ENCODE data around the gene ADA.

Gene ADA

GRCh38 chr20:44609006-44609515 is 42.4 kb downstream of the ADA start:
- H3K4me3 ChIP-seq (ENCODE audit: low read depth in 1 of 5, low read length in 5 of 5), result peak overlapping the region in 4 of 5 donors; percentile 6 to 68 (median 54)
- peaks cover 0 to 9% (median 5%) of the 10 kb centered on the region in 5 donors for H3K36me3 ChIP-seq (ENCODE audit: control insufficient read depth in 5 of 5, insufficient read depth in 5 of 5, low read length in 5 of 5)
- peak overlapping the region; percentile 30 to 72 (median 64) for H3K9ac ChIP-seq (ENCODE audit: low read length in 5 of 5)
- no peaks in the 10 kb centered on the region for H3K9me3 ChIP-seq (ENCODE audit: control insufficient read depth in 5 of 5, low read length in 5 of 5)
- peaks cover 8 to 33% (median 22%) of the 10 kb centered on the region in 5 donors for H3K4me1 ChIP-seq (ENCODE audit: control insufficient read depth in 5 of 5, insufficient read depth in 5 of 5, low read length in 5 of 5)
- H3K27me3 ChIP-seq (ENCODE audit: control insufficient read depth in 5 of 5, insufficient read depth in 4 of 5, low read length in 5 of 5), result no peaks in the 10 kb centered on the region
- H3K27ac ChIP-seq (ENCODE audit: low read depth, low read length), result peak overlapping the region; percentile 94

- Histone ChIP-seq H3K4me3 (ENCODE audit: low read depth in 1 of 5, low read length in 5 of 5) (no peak overlapping the region), H3K27me3 (ENCODE audit: control insufficient read depth in 5 of 5, insufficient read depth in 4 of 5, low read length in 5 of 5) (no peaks in the 10 kb centered on the region), H3K9ac (ENCODE audit: low read length in 5 of 5) (no peak overlapping the region), H3K9me3 (ENCODE audit: control insufficient read depth in 5 of 5, low read length in 5 of 5) (no peaks in the 10 kb centered on the region), H3K36me3 (ENCODE audit: control insufficient read depth in 5 of 5, insufficient read depth in 5 of 5, low read length in 5 of 5) (no peaks in the 10 kb centered on the region), H3K27ac (ENCODE audit: low read depth, low read length) (no peak overlapping the region), H3K4me1 (ENCODE audit: control insufficient read depth in 5 of 5, insufficient read depth in 5 of 5, low read length in 5 of 5) (peaks cover 11 to 43% (median 36%) of the 10 kb centered on the region in 5 donors)
Measured at GRCh38 chr20:44606725-44607441, 44.6 kb downstream of the ADA start.

- no peaks in the 10 kb centered on the region for H3K27me3 ChIP-seq (ENCODE audit: control insufficient read depth in 5 of 5, insufficient read depth in 4 of 5, low read length in 5 of 5)
- peaks cover 15 to 57% (median 53%) of the 10 kb centered on the region in 5 donors for H3K4me1 ChIP-seq (ENCODE audit: control insufficient read depth in 5 of 5, insufficient read depth in 5 of 5, low read length in 5 of 5)
- no peaks in the 10 kb centered on the region for H3K36me3 ChIP-seq (ENCODE audit: control insufficient read depth in 5 of 5, insufficient read depth in 5 of 5, low read length in 5 of 5)
- H3K9me3 ChIP-seq (ENCODE audit: control insufficient read depth in 5 of 5, low read length in 5 of 5), result no peaks in the 10 kb centered on the region
- H3K27ac ChIP-seq (ENCODE audit: low read depth, low read length), result peak overlapping the region; percentile 5
- no peak overlapping the region for H3K9ac ChIP-seq (ENCODE audit: low read length in 5 of 5)
- H3K4me3 ChIP-seq (ENCODE audit: low read depth in 1 of 5, low read length in 5 of 5), result no peak overlapping the region
Measured at GRCh38 chr20:44603327-44603726, 48.2 kb downstream of the ADA start.

- Histone ChIP-seq H3K4me1 (ENCODE audit: control insufficient read depth in 5 of 5, insufficient read depth in 5 of 5, low read length in 5 of 5) (peaks cover 17 to 70% (median 65%) of the 10 kb centered on the region in 5 donors), H3K9me3 (ENCODE audit: control insufficient read depth in 5 of 5, low read length in 5 of 5) (no peaks in the 10 kb centered on the region), H3K9ac (ENCODE audit: low read length in 5 of 5) (peak overlapping the region in 4 of 5 donors; percentile 7 to 64 (median 30)), H3K27me3 (ENCODE audit: control insufficient read depth in 5 of 5, insufficient read depth in 4 of 5, low read length in 5 of 5) (no peaks in the 10 kb centered on the region), H3K4me3 (ENCODE audit: low read depth in 1 of 5, low read length in 5 of 5) (peak overlapping the region in 2 of 5 donors; percentile 22 to 36), H3K36me3 (ENCODE audit: control insufficient read depth in 5 of 5, insufficient read depth in 5 of 5, low read length in 5 of 5) (no peaks in the 10 kb centered on the region), H3K27ac (ENCODE audit: low read depth, low read length) (peak overlapping the region; percentile 93)
Measured at GRCh38 chr20:44601801-44602204, 49.7 kb downstream of the ADA start.

GRCh38 chr20:44601236-44601671 is 50.2 kb downstream of the ADA start:
- H3K4me3 ChIP-seq (ENCODE audit: low read depth in 1 of 5, low read length in 5 of 5), result peak overlapping the region; percentile 10 to 45 (median 36)
- H3K36me3 ChIP-seq (ENCODE audit: control insufficient read depth in 5 of 5, insufficient read depth in 5 of 5, low read length in 5 of 5), result no peaks in the 10 kb centered on the region
- H3K27me3 ChIP-seq (ENCODE audit: control insufficient read depth in 5 of 5, insufficient read depth in 4 of 5, low read length in 5 of 5), result no peaks in the 10 kb centered on the region
- peaks cover 17 to 75% (median 65%) of the 10 kb centered on the region in 5 donors for H3K4me1 ChIP-seq (ENCODE audit: control insufficient read depth in 5 of 5, insufficient read depth in 5 of 5, low read length in 5 of 5)
- peak overlapping the region in 4 of 5 donors; percentile 7 to 70 (median 48) for H3K9ac ChIP-seq (ENCODE audit: low read length in 5 of 5)
- H3K9me3 ChIP-seq (ENCODE audit: control insufficient read depth in 5 of 5, low read length in 5 of 5), result no peaks in the 10 kb centered on the region
- peak overlapping the region; percentile 93 for H3K27ac ChIP-seq (ENCODE audit: low read depth, low read length)

GRCh38 chr20:44600758-44601201 is 50.7 kb downstream of the ADA start:
- Histone ChIP-seq H3K9ac (ENCODE audit: low read length in 5 of 5) (peak overlapping the region in 4 of 5 donors; percentile 7 to 70 (median 48)), H3K27me3 (ENCODE audit: control insufficient read depth in 5 of 5, insufficient read depth in 4 of 5, low read length in 5 of 5) (no peaks in the 10 kb centered on the region), H3K4me3 (ENCODE audit: low read depth in 1 of 5, low read length in 5 of 5) (peak overlapping the region; percentile 10 to 45 (median 36)), H3K4me1 (ENCODE audit: control insufficient read depth in 5 of 5, insufficient read depth in 5 of 5, low read length in 5 of 5) (peaks cover 17 to 79% (median 65%) of the 10 kb centered on the region in 5 donors), H3K36me3 (ENCODE audit: control insufficient read depth in 5 of 5, insufficient read depth in 5 of 5, low read length in 5 of 5) (no peaks in the 10 kb centered on the region), H3K9me3 (ENCODE audit: control insufficient read depth in 5 of 5, low read length in 5 of 5) (no peaks in the 10 kb centered on the region), H3K27ac (ENCODE audit: low read depth, low read length) (peak overlapping the region; percentile 93)

- Histone ChIP-seq H3K9me3 (ENCODE audit: control insufficient read depth in 5 of 5, low read length in 5 of 5) (no peaks in the 10 kb centered on the region), H3K36me3 (ENCODE audit: control insufficient read depth in 5 of 5, insufficient read depth in 5 of 5, low read length in 5 of 5) (no peaks in the 10 kb centered on the region), H3K27me3 (ENCODE audit: control insufficient read depth in 5 of 5, insufficient read depth in 4 of 5, low read length in 5 of 5) (no peaks in the 10 kb centered on the region), H3K9ac (ENCODE audit: low read length in 5 of 5) (peak overlapping the region in 2 of 5 donors; percentile 22 to 33), H3K4me1 (ENCODE audit: control insufficient read depth in 5 of 5, insufficient read depth in 5 of 5, low read length in 5 of 5) (peaks cover 17 to 79% (median 65%) of the 10 kb centered on the region in 5 donors), H3K4me3 (ENCODE audit: low read depth in 1 of 5, low read length in 5 of 5) (peak overlapping the region in 2 of 5 donors; percentile 22 to 36), H3K27ac (ENCODE audit: low read depth, low read length) (peak overlapping the region; percentile 93)
Measured at GRCh38 chr20:44600301-44600700, 51.2 kb downstream of the ADA start.

GRCh38 chr20:44599715-44600114 is 51.8 kb downstream of the ADA start:
- Histone ChIP-seq H3K9ac (ENCODE audit: low read length in 5 of 5) (peak overlapping the region in 2 of 5 donors; percentile 10 to 22), H3K27me3 (ENCODE audit: control insufficient read depth in 5 of 5, insufficient read depth in 4 of 5, low read length in 5 of 5) (no peaks in the 10 kb centered on the region), H3K4me3 (ENCODE audit: low read depth in 1 of 5, low read length in 5 of 5) (peak overlapping the region in 3 of 5 donors; percentile 23 to 41 (median 36)), H3K9me3 (ENCODE audit: control insufficient read depth in 5 of 5, low read length in 5 of 5) (no peaks in the 10 kb centered on the region), H3K27ac (ENCODE audit: low read depth, low read length) (peak overlapping the region; percentile 93), H3K4me1 (ENCODE audit: control insufficient read depth in 5 of 5, insufficient read depth in 5 of 5, low read length in 5 of 5) (peaks cover 20 to 84% (median 68%) of the 10 kb centered on the region in 5 donors), H3K36me3 (ENCODE audit: control insufficient read depth in 5 of 5, insufficient read depth in 5 of 5, low read length in 5 of 5) (no peaks in the 10 kb centered on the region)

GRCh38 chr20:44598423-44599305 is 52.8 kb downstream of the ADA start:
- no peaks in the 10 kb centered on the region for H3K27me3 ChIP-seq (ENCODE audit: control insufficient read depth in 5 of 5, insufficient read depth in 4 of 5, low read length in 5 of 5)
- no peaks in the 10 kb centered on the region for H3K36me3 ChIP-seq (ENCODE audit: control insufficient read depth in 5 of 5, insufficient read depth in 5 of 5, low read length in 5 of 5)
- peak overlapping the region; percentile 93 for H3K27ac ChIP-seq (ENCODE audit: low read depth, low read length)
- peaks cover 20 to 91% (median 76%) of the 10 kb centered on the region in 5 donors for H3K4me1 ChIP-seq (ENCODE audit: control insufficient read depth in 5 of 5, insufficient read depth in 5 of 5, low read length in 5 of 5)
- H3K4me3 ChIP-seq (ENCODE audit: low read depth in 1 of 5, low read length in 5 of 5), result peak overlapping the region in 4 of 5 donors; percentile 31 to 55 (median 48)
- H3K9ac ChIP-seq (ENCODE audit: low read length in 5 of 5), result peak overlapping the region in 4 of 5 donors; percentile 31 to 81 (median 56)
- no peaks in the 10 kb centered on the region for H3K9me3 ChIP-seq (ENCODE audit: control insufficient read depth in 5 of 5, low read length in 5 of 5)
